Neuronal stem cell (in vitro differentiated cells): Measurements from ENCODE around the gene FAM174B.

ENCODE experiments used
- DNase-seq: peaks from one replicate; pipeline ENCODE4 v3.0.0-alpha.2; 2013; ENCODE audit warnings: low spot score
- H2AFZ ChIP-seq: one replicate; pipeline ENCODE4 v1.6.1; 2013; ENCODE audit warnings: mild to moderate bottlenecking, low read length, inconsistent platforms
- H2AK5ac ChIP-seq: 2 replicates; pipeline ENCODE4 v1.6.1; 2013; ENCODE audit warnings: low read depth, mild to moderate bottlenecking, inconsistent platforms, low read length, moderate library complexity, mixed read lengths
- H2BK120ac ChIP-seq: 2 replicates; pipeline ENCODE4 v1.6.1; 2013; ENCODE audit warnings: low read depth, mild to moderate bottlenecking, inconsistent platforms, low read length, moderate library complexity, mixed read lengths
- H2BK12ac ChIP-seq: one replicate; pipeline ENCODE4 v1.6.1; 2013; ENCODE audit warnings: low read length, inconsistent platforms
- H2BK15ac ChIP-seq: 2 replicates; pipeline ENCODE4 v1.6.1; 2013; ENCODE audit warnings: mild to moderate bottlenecking, low read length, inconsistent platforms, mixed read lengths
- H2BK5ac ChIP-seq: one replicate; pipeline ENCODE4 v1.6.1; 2013; ENCODE audit warnings: inconsistent platforms, mild to moderate bottlenecking, low read length, moderate library complexity
- H3K14ac ChIP-seq: one replicate; pipeline ENCODE4 v1.6.1; 2013; ENCODE audit warnings: low read length, inconsistent platforms
- H3K18ac ChIP-seq: 2 replicates; pipeline ENCODE4 v1.6.1; 2013; ENCODE audit warnings: low read length, inconsistent platforms
- H3K23ac ChIP-seq: 2 replicates; pipeline ENCODE4 v1.6.1; 2013; ENCODE audit warnings: low read depth, mild to moderate bottlenecking, mixed read lengths, low read length, inconsistent platforms; ENCODE audit not compliant: poor library complexity
- H3K27ac ChIP-seq: replicated peaks from 3 replicates; pipeline ENCODE4 v1.5.1; 2013; ENCODE audit warnings: low read length, inconsistent platforms
- H3K27me3 ChIP-seq, 3 experiments: 2 replicates each; pipeline ENCODE4 v1.6.1; 2013; ENCODE audit warnings: low read length in 3 of 3, mild to moderate bottlenecking in 2 of 3, inconsistent platforms in 1 of 3, low read depth in 1 of 3, mixed read lengths in 1 of 3, moderate library complexity in 1 of 3; ENCODE audit not compliant: control insufficient read depth in 3 of 3, insufficient read depth in 3 of 3
- H3K36me3 ChIP-seq, 2 donors: replicated peaks in 1 of 2; 2 replicates each; pipeline ENCODE4 v1.6.1; 2013; ENCODE audit warnings: low read length in 2 of 2; ENCODE audit not compliant: control insufficient read depth in 2 of 2, insufficient read depth in 2 of 2
- H3K4ac ChIP-seq: 2 replicates; pipeline ENCODE4 v1.6.1; 2013; ENCODE audit warnings: inconsistent platforms, mild to moderate bottlenecking, low read length, moderate library complexity
- H3K4me1 ChIP-seq, 2 donors: 1 replicate in 1 of 2; 2 replicates in 1 of 2; pipeline ENCODE4 v1.6.1; 2013; ENCODE audit warnings: low read length in 2 of 2, low read depth in 1 of 2; ENCODE audit not compliant: control insufficient read depth in 2 of 2, insufficient read depth in 1 of 2
- H3K4me2 ChIP-seq: one replicate; pipeline ENCODE4 v1.6.1; 2013; ENCODE audit warnings: mild to moderate bottlenecking, low read length, inconsistent platforms; ENCODE audit not compliant: insufficient read depth, poor library complexity, severe bottlenecking
- H3K4me3 ChIP-seq, 2 donors: 2 replicates each; pipeline ENCODE4 v1.5.1; 2013; ENCODE audit warnings: low read length in 2 of 2, mild to moderate bottlenecking in 2 of 2, inconsistent platforms in 1 of 2, moderate library complexity in 1 of 2
- H3K79me1 ChIP-seq: one replicate; pipeline ENCODE4 v1.6.1; 2013; ENCODE audit warnings: low read depth, mild to moderate bottlenecking, inconsistent platforms, low read length, moderate library complexity
- H3K9ac ChIP-seq: one replicate; pipeline ENCODE4 v1.6.1; 2013; ENCODE audit warnings: mild to moderate bottlenecking, low read depth, low read length, inconsistent platforms; ENCODE audit not compliant: poor library complexity
- H3K9me3 ChIP-seq, 2 donors: replicated peaks in 1 of 2; 2 replicates each; pipeline versions ENCODE3 to v1.6.1; 2013; ENCODE audit warnings: low read length in 2 of 2, mild to moderate bottlenecking in 2 of 2, inconsistent platforms in 1 of 2, low read depth in 1 of 2, mixed read lengths in 1 of 2, moderate library complexity in 1 of 2; ENCODE audit not compliant: control insufficient read depth in 2 of 2, insufficient read depth in 1 of 2
- H4K8ac ChIP-seq: one replicate; pipeline ENCODE4 v1.6.1; 2013; ENCODE audit warnings: low read depth, mild to moderate bottlenecking, inconsistent platforms, low read length, moderate library complexity
- H4K91ac ChIP-seq: one replicate; pipeline ENCODE4 v1.6.1; 2013; ENCODE audit warnings: low read length, low read depth, mild to moderate bottlenecking, inconsistent platforms; ENCODE audit not compliant: poor library complexity
- WGBS, 2 donors: extraction: QIAGEN DNeasy Blood & Tissue Kit; methylation state at CpG; one replicate each; pipeline ENCODE4 v1.1.7; 2013; ENCODE audit warnings: missing lambda C conversion rate in 2 of 2, mixed read lengths in 1 of 2; ENCODE audit not compliant: insufficient read length in 2 of 2, insufficient replicate concordance in 1 of 2; ENCODE audit errors: extremely low coverage in 2 of 2; 5-methylcytosine and 5-hydroxymethylcytosine counted together

Gene FAM174B

DNA sequence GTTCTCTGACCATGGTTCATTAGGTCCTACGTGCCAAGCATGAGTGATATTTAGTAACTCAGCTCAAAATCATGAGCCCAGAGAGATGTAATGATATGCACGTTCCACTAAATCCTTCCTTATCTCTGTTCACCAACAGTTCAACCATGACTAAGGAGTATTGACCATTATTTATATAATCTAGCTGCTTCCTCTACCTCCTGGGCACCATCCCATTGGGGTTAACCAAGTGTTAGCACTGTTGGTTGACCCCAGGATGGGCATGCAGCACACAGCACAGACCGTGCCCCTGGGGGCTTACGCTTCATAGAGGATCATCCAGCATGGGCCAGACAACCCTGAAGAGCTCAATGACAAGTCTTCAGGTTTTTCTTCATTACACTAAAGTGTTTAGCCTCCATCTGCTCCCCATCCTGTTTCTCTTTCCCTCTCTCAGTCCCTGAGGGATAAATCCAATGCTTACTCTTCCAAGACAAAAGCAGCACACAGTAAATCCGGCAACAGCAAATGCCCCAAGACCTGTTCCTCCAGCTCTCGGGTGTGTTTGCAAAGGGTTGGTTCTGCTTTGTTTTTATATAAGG lies 10.4 kb downstream of the FAM174B start:
- Histone ChIP-seq H2AFZ (no peak overlapping the region), H3K36me3 (no peaks in the 10 kb centered on the region), H3K23ac (no peak overlapping the region), H4K8ac (no peak overlapping the region), H3K4me3 (no peak overlapping the region), H4K91ac (no peak overlapping the region), H3K27me3 (no peaks in the 10 kb centered on the region), H3K27ac (no peak overlapping the region), H3K9me3 (peaks cover 0 to 10% of the 10 kb centered on the region in 2 donors), H2AK5ac (no peak overlapping the region), H3K18ac (no peak overlapping the region), H2BK5ac (no peak overlapping the region), H3K4me2 (no peak overlapping the region), H3K4me1 (peaks cover 9 to 23% of the 10 kb centered on the region in 2 donors), H3K79me1 (no peaks in the 10 kb centered on the region), H3K9ac (no peak overlapping the region), H2BK15ac (peak overlapping the region; percentile 1), H3K14ac (no peak overlapping the region), H3K4ac (no peak overlapping the region), H2BK120ac (no peak overlapping the region), H2BK12ac (no peak overlapping the region)
- WGBS, 2 donors: no CpG with 5 or more reads among the region's 6 CpGs
- no peak for DNase-seq

DNA sequence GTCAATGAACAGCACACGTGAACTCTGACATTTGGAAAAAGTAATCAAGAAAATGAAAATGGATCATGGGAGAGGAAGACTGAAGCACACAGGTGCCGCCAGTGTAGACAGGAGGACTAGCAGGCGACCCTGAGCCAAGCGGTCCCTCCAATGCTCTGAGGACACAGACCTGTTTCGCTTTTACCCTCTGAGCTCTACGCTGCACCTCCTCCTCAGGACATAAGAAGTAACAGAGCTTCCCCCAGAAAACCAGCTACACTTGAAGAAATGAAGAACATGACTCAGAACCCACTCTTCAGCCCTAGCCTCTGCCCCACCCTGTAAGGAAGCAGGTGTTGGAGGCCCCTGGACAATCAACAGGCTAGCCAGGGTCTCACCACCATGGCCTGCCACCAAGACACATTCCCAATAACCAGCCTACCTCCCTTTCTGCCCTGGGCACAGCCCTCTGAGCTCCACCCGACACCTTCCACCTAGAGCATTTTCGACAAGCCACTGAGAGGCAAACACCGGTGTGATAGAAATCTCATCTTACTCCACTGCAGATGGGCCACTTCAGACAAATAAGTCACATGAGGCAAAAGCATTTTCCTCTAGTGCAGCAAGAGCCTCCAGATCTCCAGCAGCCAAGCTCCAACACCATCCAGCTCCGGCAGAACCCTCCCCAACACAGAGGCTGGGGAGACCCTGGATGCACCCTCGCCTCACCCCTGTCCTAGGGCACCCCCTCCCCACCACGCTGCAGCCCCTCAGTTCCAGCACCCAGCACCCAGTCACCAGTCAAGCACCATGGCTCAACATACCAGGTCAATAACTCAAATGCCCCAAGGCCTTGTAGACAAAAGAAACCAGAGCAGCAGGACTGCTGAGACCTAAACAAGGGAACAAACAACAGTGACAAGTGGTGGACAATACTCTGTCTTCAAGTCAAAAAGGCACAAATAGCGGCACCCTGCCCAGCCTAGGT lies 11.4 kb downstream of the FAM174B start:
- Histone ChIP-seq H3K4me3 (no peak overlapping the region), H2AFZ (no peak overlapping the region), H2BK12ac (no peak overlapping the region), H3K27ac (no peak overlapping the region), H2BK5ac (peak overlapping the region; percentile 35), H3K36me3 (no peaks in the 10 kb centered on the region), H3K9ac (no peak overlapping the region), H3K9me3 (peaks cover 3 to 12% of the 10 kb centered on the region in 2 donors), H2AK5ac (peak overlapping the region; percentile 72), H3K4me2 (no peak overlapping the region), H3K14ac (peak overlapping the region; percentile 0), H3K23ac (no peak overlapping the region), H4K91ac (no peak overlapping the region), H4K8ac (no peak overlapping the region), H3K79me1 (no peaks in the 10 kb centered on the region), H2BK15ac (no peak overlapping the region), H3K27me3 (no peaks in the 10 kb centered on the region), H3K4ac (no peak overlapping the region), H2BK120ac (no peak overlapping the region), H3K4me1 (peaks cover 9 to 23% of the 10 kb centered on the region in 2 donors), H3K18ac (peak overlapping the region; percentile 49)
- no peak for DNase-seq
- no CpG with 5 or more reads among the region's 13 CpGs for WGBS, 2 donors

DNA sequence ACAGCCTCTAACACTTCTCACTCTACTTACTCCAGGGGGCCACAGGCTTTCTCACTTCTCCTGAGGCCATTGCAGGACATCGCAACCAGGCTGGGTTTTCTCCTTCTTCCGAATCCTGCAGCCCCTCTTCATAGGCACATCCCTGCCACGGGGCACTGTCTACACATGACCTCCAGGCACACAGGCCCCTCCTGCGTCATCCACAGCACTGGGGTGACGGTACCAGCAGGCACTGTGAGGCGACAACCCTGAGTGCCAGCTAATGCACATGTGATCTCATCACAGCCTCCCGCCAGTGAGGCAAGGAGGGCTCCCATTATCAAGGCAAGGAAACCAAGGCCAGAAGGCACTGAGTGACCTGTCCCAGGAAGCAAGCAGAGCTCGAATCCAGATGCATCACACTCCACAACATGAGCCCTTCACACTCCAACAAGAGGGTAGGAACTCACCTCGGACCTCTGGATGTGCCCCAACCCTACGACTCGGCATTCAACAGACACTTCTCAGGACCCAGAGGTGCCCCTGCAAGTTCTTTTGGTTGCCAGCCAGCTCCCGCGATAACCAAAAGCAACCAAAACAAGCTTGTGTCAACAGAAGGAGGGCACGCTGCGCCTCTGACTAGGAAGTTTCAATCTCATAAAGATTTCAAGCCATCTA lies 16.7 kb downstream of the FAM174B start:
- no peak overlapping the region for H3K4me2 ChIP-seq
- H3K36me3 ChIP-seq: no peaks in the 10 kb centered on the region
- H2BK12ac ChIP-seq: no peak overlapping the region
- no peak overlapping the region for H3K14ac ChIP-seq
- H2AK5ac ChIP-seq: no peak overlapping the region
- peak overlapping the region; percentile 5 for H4K91ac ChIP-seq
- no peak overlapping the region for H2BK15ac ChIP-seq
- peaks cover 0 to 11% of the 10 kb centered on the region in 2 donors for H3K4me1 ChIP-seq
- H2BK5ac ChIP-seq: no peak overlapping the region
- no peak overlapping the region for H3K9ac ChIP-seq
- H3K27ac ChIP-seq: no peak overlapping the region
- no peak overlapping the region for H3K4ac ChIP-seq
- H2AFZ ChIP-seq: no peak overlapping the region
- peak overlapping the region; percentile 45 for H3K18ac ChIP-seq
- H3K4me3 ChIP-seq: no peak overlapping the region
- no peak overlapping the region for H4K8ac ChIP-seq
- H3K79me1 ChIP-seq: peaks cover 2% of the 10 kb centered on the region
- H3K27me3 ChIP-seq: no peaks in the 10 kb centered on the region
- H2BK120ac ChIP-seq: no peak overlapping the region
- DNase-seq: no peak
- no peak overlapping the region for H3K23ac ChIP-seq
- H3K9me3 ChIP-seq: peaks cover 3 to 7% of the 10 kb centered on the region in 2 donors
- WGBS, 2 donors: no CpG with 5 or more reads among the region's 15 CpGs

DNA sequence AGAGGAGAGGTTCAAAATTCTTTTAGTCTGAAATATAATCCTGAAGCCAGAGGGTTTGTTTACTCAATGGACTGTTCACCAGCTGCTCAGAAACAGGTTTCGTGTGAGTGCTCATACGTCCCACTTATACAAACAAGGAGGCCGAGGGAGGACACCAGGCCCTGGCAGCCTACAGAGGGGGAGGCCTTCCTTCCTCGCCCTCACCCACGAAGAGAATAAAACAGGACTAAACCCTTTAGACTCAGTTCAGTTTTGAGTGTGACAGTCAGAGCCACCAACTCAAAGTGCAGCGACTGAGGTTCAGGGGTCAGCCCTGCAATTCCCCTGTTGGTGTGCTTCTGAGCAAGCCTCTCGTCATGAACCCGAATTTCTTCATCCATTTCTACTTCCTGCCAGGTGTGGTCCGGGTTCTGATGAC lies 17.3 kb downstream of the FAM174B start:
- no peak overlapping the region for H2BK120ac ChIP-seq
- H3K4me2 ChIP-seq: no peak overlapping the region
- no peak overlapping the region for H3K18ac ChIP-seq
- H3K27ac ChIP-seq: no peak overlapping the region
- H2BK15ac ChIP-seq: no peak overlapping the region
- no peak overlapping the region for H3K4ac ChIP-seq
- WGBS, 2 donors: no CpG with 5 or more reads among the region's 9 CpGs
- no peak overlapping the region for H2BK5ac ChIP-seq
- peaks cover 3 to 7% of the 10 kb centered on the region in 2 donors for H3K9me3 ChIP-seq
- no peak overlapping the region for H3K4me3 ChIP-seq
- H3K23ac ChIP-seq: no peak overlapping the region
- H3K27me3 ChIP-seq: no peaks in the 10 kb centered on the region
- peaks cover 2% of the 10 kb centered on the region for H3K79me1 ChIP-seq
- DNase-seq: no peak
- H2AK5ac ChIP-seq: no peak overlapping the region
- H2BK12ac ChIP-seq: no peak overlapping the region
- H3K14ac ChIP-seq: no peak overlapping the region
- no peak overlapping the region for H4K91ac ChIP-seq
- H3K36me3 ChIP-seq: no peaks in the 10 kb centered on the region
- no peak overlapping the region for H3K9ac ChIP-seq
- no peak overlapping the region for H4K8ac ChIP-seq
- H2AFZ ChIP-seq: no peak overlapping the region
- H3K4me1 ChIP-seq: peaks cover 0 to 11% of the 10 kb centered on the region in 2 donors
